Esophagus squamous epithelium (tissue), 5 donors: Measurements from ENCODE around the gene WWOX. TPM values are rescaled to one million over a fixed set of nuclear protein-coding genes. Genes with fewer than 3 reads are reported as not detected.

Experiments
- DNase-seq: peaks from one replicate; lab custom pipeline; 2025; lab: John Stamatoyannopoulos, UW
- H3K27ac ChIP-seq, 4 donors: fragments of 200-600 bp; sonication (generic); one replicate each; pipeline ENCODE4 v1.5.1; 2016 to 2019; ENCODE audit warnings: mild to moderate bottlenecking in 1 of 4
- H3K27me3 ChIP-seq, 4 donors: fragments of 200-600 bp; sonication (generic); 1 replicate in 3 of 4; 2 replicates in 1 of 4; pipeline versions ENCODE4 v1.5.1 to v1.6.0; 2017 to 2021; ENCODE audit warnings: antibody characterized with exemption in 1 of 4
- H3K36me3 ChIP-seq, 3 donors: fragments of 200-600 bp; sonication (generic); one replicate each; pipeline ENCODE4 v1.5.1; 2016 to 2019
- H3K4me1 ChIP-seq, 3 donors: fragments of 200-600 bp; sonication (generic); one replicate each; pipeline ENCODE4 v1.5.1; 2017 to 2019
- H3K4me3 ChIP-seq, 4 donors: fragments of 200-600 bp; sonication (generic); 1 replicate in 3 of 4; 2 replicates in 1 of 4; pipeline ENCODE4 v1.5.1; 2016 to 2019; ENCODE audit warnings: mild to moderate bottlenecking in 2 of 4, moderate library complexity in 1 of 4
- H3K9me3 ChIP-seq, 3 donors: fragments of 200-600 bp; sonication (generic); one replicate each; pipeline ENCODE4 v1.5.1; 2016 to 2019
- CTCF ChIP-seq, 6 experiments: fragments of 450-650 bp in 4 of 6; fragments of 200-600 bp in 2 of 6; sonication (generic) in 2 of 6; IDR thresholded peaks; one replicate each; pipeline ENCODE4 v1.5.1; 2016 to 2019; ENCODE audit warnings: antibody characterized with exemption in 6 of 6, mild to moderate bottlenecking in 4 of 6, moderate library complexity in 4 of 6
- POLR2A ChIP-seq, 4 donors: fragments of 450-650 bp; IDR thresholded peaks; one replicate each; pipeline ENCODE4 v1.6.1; 2017; ENCODE audit warnings: antibody characterized with exemption in 4 of 4, mild to moderate bottlenecking in 4 of 4, moderate library complexity in 3 of 4
- WGBS, 2 donors: methylation state at CpG; one replicate each; pipeline ENCODE4 v1.1.5; 2018; 5-methylcytosine and 5-hydroxymethylcytosine counted together
- intact Hi-C: fragments of 100-400 bp; cut with DNase I; formaldehyde crosslinking; loops from one replicate; pipeline ENCODE4 v1.15.0; 2022
- total RNA-seq, 4 donors: library from RNA; depleted of rRNA; stranded (reverse); fragments of >200 nt; gene quantifications; one replicate each; pipeline ENCODE4 v1.1.0, GENCODE V29; 2016
- donor health status: DM: yes; HTN: yes; CAD: no.

Gene WWOX
- total RNA-seq, 4 donors from 2014 or later = 20.9 to 31.1 (median 27.5) TPM

GRCh38 chr16:79136955-79137354, 1037.5 kb downstream of the WWOX start:
- Histone ChIP-seq H3K9me3 (no peaks in the 10 kb centered on the region), H3K36me3 (no peaks in the 10 kb centered on the region), H3K27ac (no peak overlapping the region), H3K27me3 (no peaks in the 10 kb centered on the region), H3K4me3 (no peak overlapping the region), H3K4me1 (peaks cover 0 to 14% (median 0%) of the 10 kb centered on the region in 3 donors)
- TF ChIP-seq CTCF (IDR thresholded peaks at IDR 0.05) (no peak), POLR2A (IDR thresholded peaks at IDR 0.05) (no peak)
- DNase-seq = no peak
- intact Hi-C loops = no loop called here
- WGBS, 2 donors = 82 to 83% methylated on average over 7 of the region's 7 CpGs

GRCh38 chr16:79137426-79137939, 1038.0 kb downstream of the WWOX start:
- no peak for TF ChIP-seq POLR2A (IDR thresholded peaks at IDR 0.05)
- no peak for TF ChIP-seq CTCF (IDR thresholded peaks at IDR 0.05)
- H3K36me3 ChIP-seq = no peaks in the 10 kb centered on the region
- no peaks in the 10 kb centered on the region for H3K9me3 ChIP-seq
- intact Hi-C loops = no loop called here
- no peak overlapping the region for H3K27ac ChIP-seq
- H3K4me3 ChIP-seq = no peak overlapping the region
- DNase-seq = no peak
- H3K27me3 ChIP-seq = no peaks in the 10 kb centered on the region
- H3K4me1 ChIP-seq = peaks cover 0 to 10% (median 0%) of the 10 kb centered on the region in 3 donors
- 47 to 60% methylated on average over 5 to 6 of the region's 6 CpGs for WGBS, 2 donors

- Histone ChIP-seq H3K4me1 (no peaks in the 10 kb centered on the region), H3K27me3 (no peaks in the 10 kb centered on the region), H3K4me3 (no peak overlapping the region), H3K36me3 (no peaks in the 10 kb centered on the region), H3K9me3 (no peaks in the 10 kb centered on the region), H3K27ac (no peak overlapping the region)
- TF ChIP-seq CTCF (IDR thresholded peaks at IDR 0.05) (no peak), POLR2A (IDR thresholded peaks at IDR 0.05) (no peak)
- intact Hi-C loops = no loop called here
- WGBS, 2 donors = 80 to 95% methylated on average over 7 of the region's 7 CpGs
- no peak for DNase-seq
These were observed 1040.3 kb downstream of the WWOX start for GRCh38 chr16:79139799-79140198.

- no peaks in the 10 kb centered on the region for H3K4me1 ChIP-seq
- no peak for TF ChIP-seq CTCF (IDR thresholded peaks at IDR 0.05)
- TF ChIP-seq POLR2A (IDR thresholded peaks at IDR 0.05) = no peak
- H3K4me3 ChIP-seq = no peak overlapping the region
- H3K27me3 ChIP-seq = no peaks in the 10 kb centered on the region
- no peak for DNase-seq
- no peak overlapping the region for H3K27ac ChIP-seq
- H3K36me3 ChIP-seq = no peaks in the 10 kb centered on the region
- WGBS, 2 donors = 86 to 94% methylated on average over 2 of the region's 2 CpGs
- H3K9me3 ChIP-seq = no peaks in the 10 kb centered on the region
- intact Hi-C loops = no loop called here
These were observed 1043.6 kb downstream of the WWOX start for GRCh38 chr16:79143026-79143425.

- TF ChIP-seq POLR2A (IDR thresholded peaks at IDR 0.05) (no peak), CTCF (IDR thresholded peaks at IDR 0.05) (no peak)
- intact Hi-C loops = no loop called here
- no peak for DNase-seq
These were observed 1050.7 kb downstream of the WWOX start for GRCh38 chr16:79150151-79150550.

More at GRCh38 chr16:79150151-79150550, 1050.7 kb downstream of the WWOX start:
- 48 to 73% methylated on average over 1 of the region's 1 CpG for WGBS, 2 donors
- Histone ChIP-seq H3K4me1 (peaks cover 0 to 2% (median 0%) of the 10 kb centered on the region in 3 donors), H3K9me3 (no peaks in the 10 kb centered on the region), H3K36me3 (no peaks in the 10 kb centered on the region), H3K27me3 (no peaks in the 10 kb centered on the region), H3K4me3 (no peak overlapping the region), H3K27ac (no peak overlapping the region)
